Thymus (tissue), 11 donors: ENCODE results near the gene CCR5AS.
"Not testable (repeated sequence)": the region's sequence is repeated elsewhere in the genome, so short reads cannot be mapped to it uniquely, and the experiment has no call there.

ENCODE experiments used
- DNase-seq, 9 donors: peaks; one replicate each; pipeline ENCODE4 v3.0.0-alpha.2; 2013; ENCODE audit warnings: low spot score in 9 of 9, low read depth in 6 of 9, missing footprints in 1 of 9
- H3K27ac ChIP-seq, 2 donors: one replicate each; pipeline ENCODE4 v1.5.1; 2013; ENCODE audit warnings: control low read depth in 1 of 2, low read depth in 1 of 2, low read length in 1 of 2, mild to moderate bottlenecking in 1 of 2, moderate library complexity in 1 of 2
- H3K27me3 ChIP-seq, 2 donors: one replicate each; pipeline ENCODE4 v1.5.1; 2013; ENCODE audit warnings: low read length in 1 of 2; ENCODE audit not compliant: control insufficient read depth in 2 of 2, insufficient read depth in 1 of 2
- H3K36me3 ChIP-seq, 2 donors: one replicate each; pipeline ENCODE4 v1.5.1; 2013; ENCODE audit warnings: low read length in 1 of 2, mild to moderate bottlenecking in 1 of 2, moderate library complexity in 1 of 2; ENCODE audit not compliant: control insufficient read depth in 2 of 2, insufficient read depth in 2 of 2
- H3K4me1 ChIP-seq, 2 donors: one replicate each; pipeline ENCODE4 v1.5.1; 2013; ENCODE audit warnings: low read length in 2 of 2; ENCODE audit not compliant: control insufficient read depth in 2 of 2, insufficient read depth in 2 of 2
- H3K4me3 ChIP-seq, 2 donors: one replicate each; pipeline ENCODE4 v1.5.1; 2013; ENCODE audit warnings: low read length in 2 of 2, control low read depth in 1 of 2, mild to moderate bottlenecking in 1 of 2
- H3K9me3 ChIP-seq, 2 donors: one replicate each; pipeline ENCODE4 v1.5.1; 2013; ENCODE audit warnings: low read length in 1 of 2, mild to moderate bottlenecking in 1 of 2; ENCODE audit not compliant: control insufficient read depth in 2 of 2, insufficient read depth in 1 of 2
- WGBS: extraction: QIAGEN DNeasy Blood & Tissue Kit; methylation state at CpG from one replicate; pipeline ENCODE4 v1.1.7; 2013; 5-methylcytosine and 5-hydroxymethylcytosine counted together
- donor health status: healthy.

CCR5AS gene

GRCh38 chr3:46391526-46391925, 15.3 kb downstream of the CCR5AS start:
- H3K4me1 ChIP-seq, H3K36me3 ChIP-seq, H3K4me3 ChIP-seq, H3K27ac ChIP-seq, H3K9me3 ChIP-seq, DNase-seq, H3K27me3 ChIP-seq: not testable (repeated sequence)
- 90% methylated on average over 5 of the region's 5 CpGs for WGBS

DNA sequence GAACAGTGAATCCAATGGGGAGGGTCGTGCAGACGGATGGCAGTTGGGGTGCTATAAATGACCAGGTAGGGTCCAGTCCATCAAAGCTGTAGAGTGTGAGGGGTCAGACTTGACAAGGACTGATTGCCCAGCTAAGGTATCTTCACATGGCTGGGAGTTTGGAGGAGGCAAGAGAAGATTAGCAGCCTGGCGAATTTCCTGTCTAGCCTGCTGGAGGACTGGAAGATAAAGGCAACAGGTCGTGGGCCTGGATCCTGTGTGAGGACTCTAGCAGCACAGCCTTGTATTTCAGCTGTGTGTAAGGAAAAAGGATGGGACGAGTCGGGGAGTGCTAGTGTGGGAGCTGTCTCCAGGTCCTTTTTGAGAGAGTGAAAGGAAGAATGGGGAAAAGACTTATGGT, 17.6 kb downstream of the CCR5AS start:
- H3K4me3 ChIP-seq: no peak overlapping the region
- H3K9me3 ChIP-seq: peaks cover 0 to 4% of the 10 kb centered on the region in 2 donors
- no peak for DNase-seq
- no peak overlapping the region for H3K27ac ChIP-seq
- WGBS: 95% methylated on average over 6 of the region's 6 CpGs
- no peaks in the 10 kb centered on the region for H3K27me3 ChIP-seq
- peaks cover 0 to 16% of the 10 kb centered on the region in 2 donors for H3K4me1 ChIP-seq
- no peaks in the 10 kb centered on the region for H3K36me3 ChIP-seq

- DNase-seq, H3K36me3 ChIP-seq, H3K27me3 ChIP-seq, H3K27ac ChIP-seq, H3K4me3 ChIP-seq, H3K9me3 ChIP-seq: not testable (repeated sequence)
- WGBS: 97% methylated on average over 4 of the region's 4 CpGs
- peaks cover 0 to 21% of the 10 kb centered on the region in 2 donors for H3K4me1 ChIP-seq
Measured at GRCh38 chr3:46388847-46389246, 18.0 kb downstream of the CCR5AS start.

GRCh38 chr3:46386205-46386604, 20.7 kb downstream of the CCR5AS start:
- Histone ChIP-seq H3K27ac (peak overlapping the region; percentile 33 to 68), H3K27me3 (no peaks in the 10 kb centered on the region), H3K9me3 (peaks cover 0 to 4% of the 10 kb centered on the region in 2 donors), H3K36me3 (no peaks in the 10 kb centered on the region), H3K4me3 (no peak overlapping the region), H3K4me1 (peaks cover 0 to 31% of the 10 kb centered on the region in 2 donors)
- WGBS: 9% methylated on average over 4 of the region's 4 CpGs
- DNase-seq: peak in 1 of 9 donors; percentile 62

DNA sequence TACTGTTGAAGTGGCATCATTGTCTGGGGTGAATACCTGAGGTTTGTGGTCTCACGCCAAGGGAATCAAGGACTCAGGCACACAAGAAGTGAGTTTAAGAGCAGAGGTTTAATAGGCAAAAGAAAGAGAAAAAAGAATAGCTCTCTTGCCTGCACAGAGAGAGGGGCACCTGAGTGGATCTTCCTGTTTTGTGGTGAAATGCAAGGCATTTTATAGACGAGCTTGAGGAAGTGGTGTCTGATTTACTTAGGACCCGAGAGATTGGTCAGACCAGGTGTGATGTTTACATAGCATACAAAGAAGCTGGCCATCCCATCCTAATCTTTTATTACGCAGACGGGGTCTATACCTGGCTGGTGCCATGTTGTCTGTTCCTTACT, 22.9 kb downstream of the CCR5AS start:
- Histone ChIP-seq H3K4me1 (peaks cover 3 to 43% of the 10 kb centered on the region in 2 donors), H3K36me3 (no peaks in the 10 kb centered on the region), H3K4me3 (no peak overlapping the region), H3K9me3 (peaks cover 0 to 4% of the 10 kb centered on the region in 2 donors), H3K27ac (peak overlapping the region in 1 of 2 donors; percentile 26), H3K27me3 (no peaks in the 10 kb centered on the region)
- 29% methylated on average over 5 of the region's 5 CpGs for WGBS
- DNase-seq: no peak

DNA sequence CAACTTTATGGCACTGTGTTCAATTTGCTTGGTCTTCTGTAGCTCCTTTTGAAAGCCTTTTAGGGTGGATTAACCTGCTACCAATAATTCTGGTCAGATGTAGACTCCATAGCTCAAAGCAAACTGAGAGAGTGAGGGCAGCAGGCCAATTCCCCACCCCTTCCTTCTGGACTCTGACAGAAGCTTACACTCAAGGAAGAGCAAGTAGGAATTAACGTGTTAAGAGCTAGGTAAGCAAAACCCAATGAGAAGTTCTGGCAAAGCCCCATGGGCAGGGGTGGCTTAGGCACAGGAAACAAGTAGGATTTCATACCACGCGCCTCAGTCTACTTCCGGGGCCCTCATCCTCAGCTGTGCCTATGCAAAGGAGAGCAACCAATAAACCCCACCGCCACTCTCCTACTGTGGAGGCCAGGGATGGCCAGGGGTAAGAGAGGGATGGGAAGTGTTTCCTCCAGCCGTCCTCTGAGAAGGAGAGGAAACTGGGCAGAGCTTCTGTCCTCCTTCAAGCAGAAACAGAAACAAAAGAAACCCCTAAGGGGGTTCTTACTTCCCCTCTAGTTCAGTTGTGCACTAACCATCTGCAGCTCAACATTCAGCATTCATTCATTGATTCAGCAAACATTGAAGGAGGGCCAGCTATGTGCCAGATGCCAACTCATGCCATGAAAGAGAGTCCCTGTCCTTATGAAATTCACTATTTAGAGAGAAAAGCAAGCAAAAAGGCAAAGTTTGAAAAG, 23.5 kb downstream of the CCR5AS start:
- Histone ChIP-seq H3K4me1 (peaks cover 3 to 46% of the 10 kb centered on the region in 2 donors), H3K27ac (peak overlapping the region in 1 of 2 donors; percentile 26), H3K27me3 (no peaks in the 10 kb centered on the region), H3K9me3 (peaks cover 0 to 4% of the 10 kb centered on the region in 2 donors), H3K4me3 (no peak overlapping the region), H3K36me3 (no peaks in the 10 kb centered on the region)
- DNase-seq: no peak
- WGBS: 55% methylated on average over 6 of the region's 6 CpGs

- H3K27me3 ChIP-seq: no peaks in the 10 kb centered on the region
- no peak overlapping the region for H3K4me3 ChIP-seq
- H3K9me3 ChIP-seq: no peaks in the 10 kb centered on the region
- DNase-seq: no peak
- H3K4me1 ChIP-seq: peaks cover 3 to 53% of the 10 kb centered on the region in 2 donors
- H3K27ac ChIP-seq: no peak overlapping the region
- WGBS: 94% methylated on average over 3 of the region's 3 CpGs
- H3K36me3 ChIP-seq: no peaks in the 10 kb centered on the region
Measured at GRCh38 chr3:46381625-46382024, 25.2 kb downstream of the CCR5AS start.

GRCh38 chr3:46380471-46381221, 26.2 kb downstream of the CCR5AS start:
- no peaks in the 10 kb centered on the region for H3K27me3 ChIP-seq
- no peak overlapping the region for H3K4me3 ChIP-seq
- 81% methylated on average over 8 of the region's 8 CpGs for WGBS
- H3K4me1 ChIP-seq: peaks cover 3 to 52% of the 10 kb centered on the region in 2 donors
- H3K36me3 ChIP-seq: no peaks in the 10 kb centered on the region
- peak in 1 of 9 donors; percentile 51 for DNase-seq
- peak overlapping the region; percentile 8 to 48 for H3K27ac ChIP-seq
- no peaks in the 10 kb centered on the region for H3K9me3 ChIP-seq

DNA sequence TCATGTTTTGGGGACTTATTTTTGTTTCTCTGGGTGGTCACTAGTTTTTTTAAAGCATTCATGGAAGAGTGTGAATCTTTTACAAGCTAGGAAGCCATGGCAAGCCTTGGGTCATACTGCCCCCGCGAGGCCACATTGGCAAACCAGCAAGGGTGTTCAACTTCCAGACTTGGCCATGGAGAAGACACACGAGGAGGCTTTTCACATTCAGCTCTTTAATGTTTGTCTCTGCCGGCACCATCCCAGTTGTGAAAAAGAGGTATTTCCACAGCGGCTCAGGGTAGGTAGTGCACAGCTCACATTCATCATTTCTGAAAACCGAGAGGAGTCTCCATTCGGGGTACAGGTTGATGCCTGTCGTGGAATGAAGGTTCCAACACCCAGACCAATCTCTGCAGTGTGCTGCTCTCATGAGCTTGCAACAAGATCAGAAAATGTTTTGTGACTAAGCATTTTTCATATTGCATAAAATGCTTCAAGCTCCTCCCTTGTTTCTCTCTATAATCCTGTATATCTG, 28.4 kb downstream of the CCR5AS start:
- H3K9me3 ChIP-seq: no peaks in the 10 kb centered on the region
- H3K36me3 ChIP-seq: no peaks in the 10 kb centered on the region
- peak in 6 of 9 donors; percentile 55 to 83 (median 61) for DNase-seq
- peaks cover 3 to 53% of the 10 kb centered on the region in 2 donors for H3K4me1 ChIP-seq
- H3K27me3 ChIP-seq: no peaks in the 10 kb centered on the region
- H3K27ac ChIP-seq: no peak overlapping the region
- H3K4me3 ChIP-seq: no peak overlapping the region
- WGBS: 51% methylated on average over 8 of the region's 8 CpGs
